Measurements from ENCODE around the gene PLXNB2. TPM values are rescaled to one million over a fixed set of nuclear protein-coding genes. Genes with fewer than 3 reads are reported as not detected.

PLXNB2 gene
- total RNA-seq, 1 experiment from 2014 or later, result 227 TPM

DNA sequence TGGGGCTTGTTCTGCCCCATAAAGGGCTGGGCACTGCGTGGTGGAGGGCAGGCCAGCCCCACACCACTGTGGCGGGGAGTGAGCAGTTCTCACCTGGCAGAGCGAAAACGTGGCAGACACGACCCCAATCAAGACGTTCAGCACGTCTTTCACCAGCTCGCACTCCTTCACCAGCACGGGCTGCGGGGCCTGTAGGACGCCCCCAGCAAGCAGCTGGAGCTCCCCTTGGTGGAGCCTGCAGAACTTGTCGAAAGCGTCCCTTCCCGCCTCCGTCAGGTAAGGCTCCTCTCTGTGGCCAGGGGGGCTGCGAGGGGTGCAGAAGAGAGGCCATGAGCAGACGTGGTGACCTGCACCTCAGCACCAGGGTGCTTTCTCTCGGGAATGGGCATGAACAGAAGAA, 74.2 kb downstream of the PLXNB2 start:
- no peaks in the 10 kb centered on the region for H3K36me3 ChIP-seq (ENCODE audit: control insufficient read depth, insufficient read depth, low read length)
- POLR2A ChIA-PET, result no interaction called here
- TF ChIP-seq, protein P1, sequence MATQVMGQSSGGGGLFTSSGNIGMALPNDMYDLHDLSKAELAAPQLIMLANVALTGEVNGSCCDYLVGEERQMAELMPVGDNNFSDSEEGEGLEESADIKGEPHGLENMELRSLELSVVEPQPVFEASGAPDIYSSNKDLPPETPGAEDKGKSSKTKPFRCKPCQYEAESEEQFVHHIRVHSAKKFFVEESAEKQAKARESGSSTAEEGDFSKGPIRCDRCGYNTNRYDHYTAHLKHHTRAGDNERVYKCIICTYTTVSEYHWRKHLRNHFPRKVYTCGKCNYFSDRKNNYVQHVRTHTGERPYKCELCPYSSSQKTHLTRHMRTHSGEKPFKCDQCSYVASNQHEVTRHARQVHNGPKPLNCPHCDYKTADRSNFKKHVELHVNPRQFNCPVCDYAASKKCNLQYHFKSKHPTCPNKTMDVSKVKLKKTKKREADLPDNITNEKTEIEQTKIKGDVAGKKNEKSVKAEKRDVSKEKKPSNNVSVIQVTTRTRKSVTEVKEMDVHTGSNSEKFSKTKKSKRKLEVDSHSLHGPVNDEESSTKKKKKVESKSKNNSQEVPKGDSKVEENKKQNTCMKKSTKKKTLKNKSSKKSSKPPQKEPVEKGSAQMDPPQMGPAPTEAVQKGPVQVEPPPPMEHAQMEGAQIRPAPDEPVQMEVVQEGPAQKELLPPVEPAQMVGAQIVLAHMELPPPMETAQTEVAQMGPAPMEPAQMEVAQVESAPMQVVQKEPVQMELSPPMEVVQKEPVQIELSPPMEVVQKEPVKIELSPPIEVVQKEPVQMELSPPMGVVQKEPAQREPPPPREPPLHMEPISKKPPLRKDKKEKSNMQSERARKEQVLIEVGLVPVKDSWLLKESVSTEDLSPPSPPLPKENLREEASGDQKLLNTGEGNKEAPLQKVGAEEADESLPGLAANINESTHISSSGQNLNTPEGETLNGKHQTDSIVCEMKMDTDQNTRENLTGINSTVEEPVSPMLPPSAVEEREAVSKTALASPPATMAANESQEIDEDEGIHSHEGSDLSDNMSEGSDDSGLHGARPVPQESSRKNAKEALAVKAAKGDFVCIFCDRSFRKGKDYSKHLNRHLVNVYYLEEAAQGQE (IDR thresholded peaks at IDR 0.05; ENCODE audit: insufficient read depth in 1 of 2, low read depth in 2 of 2, low read length in 1 of 2), result no peak
- TF ChIP-seq POLR2AphosphoS5 (IDR thresholded peaks at IDR 0.05; ENCODE audit: low read depth, low read length) (no peak), SIN3A (IDR thresholded peaks at IDR 0.05; ENCODE audit: borderline replicate concordance, insufficient read depth, low read depth, low read length) (no peak), TCF7L2 (IDR thresholded peaks at IDR 0.05; ENCODE audit: low read depth, low read length) (no peak)
- TF ChIP-seq, protein P2, sequence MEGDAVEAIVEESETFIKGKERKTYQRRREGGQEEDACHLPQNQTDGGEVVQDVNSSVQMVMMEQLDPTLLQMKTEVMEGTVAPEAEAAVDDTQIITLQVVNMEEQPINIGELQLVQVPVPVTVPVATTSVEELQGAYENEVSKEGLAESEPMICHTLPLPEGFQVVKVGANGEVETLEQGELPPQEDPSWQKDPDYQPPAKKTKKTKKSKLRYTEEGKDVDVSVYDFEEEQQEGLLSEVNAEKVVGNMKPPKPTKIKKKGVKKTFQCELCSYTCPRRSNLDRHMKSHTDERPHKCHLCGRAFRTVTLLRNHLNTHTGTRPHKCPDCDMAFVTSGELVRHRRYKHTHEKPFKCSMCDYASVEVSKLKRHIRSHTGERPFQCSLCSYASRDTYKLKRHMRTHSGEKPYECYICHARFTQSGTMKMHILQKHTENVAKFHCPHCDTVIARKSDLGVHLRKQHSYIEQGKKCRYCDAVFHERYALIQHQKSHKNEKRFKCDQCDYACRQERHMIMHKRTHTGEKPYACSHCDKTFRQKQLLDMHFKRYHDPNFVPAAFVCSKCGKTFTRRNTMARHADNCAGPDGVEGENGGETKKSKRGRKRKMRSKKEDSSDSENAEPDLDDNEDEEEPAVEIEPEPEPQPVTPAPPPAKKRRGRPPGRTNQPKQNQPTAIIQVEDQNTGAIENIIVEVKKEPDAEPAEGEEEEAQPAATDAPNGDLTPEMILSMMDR (IDR thresholded peaks at IDR 0.05), result no peak
- BruUV-seq (replicated peaks), result no TSS peak
- no peaks in the 10 kb centered on the region for H3K27me3 ChIP-seq (ENCODE audit: control insufficient read depth, insufficient read depth, low read length)
- DNase-seq (ENCODE audit: low read depth, low spot score), result no peak
- H3K27ac ChIP-seq (ENCODE audit: low read length), result no peak overlapping the region
- in situ Hi-C loops (cut with HindIII; ENCODE audit: low pct_unique_long_range_greater_than_20kb, low sequenced_read_pairs), result no loop called here
- CTCF ChIA-PET, result no interaction called here
- intact Hi-C loops (cut with micrococcal nuclease; ENCODE audit: unreplicated experiment), result no loop called here
- no peak overlapping the region for H3K4me3 ChIP-seq (ENCODE audit: low read depth in 2 of 2, low read length in 2 of 2)
- no peaks in the 10 kb centered on the region for H3K9me3 ChIP-seq (ENCODE audit: control insufficient read depth, insufficient read depth, low read depth, low read length)
- ATAC-seq, result no peak
- H3K4me1 ChIP-seq (ENCODE audit: control insufficient read depth, insufficient read depth, low read length), result no peaks in the 10 kb centered on the region

DNA sequence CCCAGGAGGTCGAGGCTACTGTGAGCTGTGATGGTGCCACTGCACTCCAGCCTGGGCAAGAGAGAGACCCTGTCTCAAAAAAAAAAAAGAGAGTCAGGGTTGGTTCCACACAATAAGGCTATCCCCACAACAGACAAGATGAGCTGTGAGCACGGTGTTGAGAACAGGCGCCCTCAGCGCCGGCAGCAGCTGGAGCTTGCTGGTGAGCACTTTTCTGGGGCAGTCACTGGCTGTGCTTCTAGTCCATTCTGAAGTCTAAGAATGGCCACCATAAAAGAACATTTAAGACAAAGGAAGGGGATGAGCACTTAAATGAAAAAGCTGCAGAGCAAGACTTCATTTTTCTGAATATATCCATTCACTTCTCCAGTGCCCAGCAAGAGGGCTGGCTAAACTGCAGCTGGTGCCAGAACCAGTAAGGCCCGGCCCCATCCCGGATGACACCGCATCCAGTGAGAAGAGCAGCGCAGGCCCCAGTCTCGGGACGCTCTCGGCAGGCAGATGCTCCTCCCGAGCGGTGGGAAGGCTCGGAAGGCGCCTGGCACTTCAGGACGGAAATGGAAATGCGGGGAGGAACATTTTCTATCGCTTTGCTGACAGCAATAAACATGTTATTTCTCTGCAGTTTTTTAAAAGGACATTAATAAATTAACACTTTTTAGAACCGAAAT, 74.8 kb downstream of the PLXNB2 start:
- ATAC-seq, result no peak
- H3K9me3 ChIP-seq (ENCODE audit: control insufficient read depth, insufficient read depth, low read depth, low read length), result no peaks in the 10 kb centered on the region
- in situ Hi-C loops (cut with HindIII; ENCODE audit: low pct_unique_long_range_greater_than_20kb, low sequenced_read_pairs) (no loop called here), intact Hi-C loops (cut with micrococcal nuclease; ENCODE audit: unreplicated experiment) (no loop called here)
- H3K36me3 ChIP-seq (ENCODE audit: control insufficient read depth, insufficient read depth, low read length), result no peaks in the 10 kb centered on the region
- POLR2A ChIA-PET, result no interaction called here
- no TSS peak for BruUV-seq (replicated peaks)
- TF ChIP-seq, protein P2 (IDR thresholded peaks at IDR 0.05), result no peak
- no peak for TF ChIP-seq TCF7L2 (IDR thresholded peaks at IDR 0.05; ENCODE audit: low read depth, low read length)
- no peak for TF ChIP-seq SIN3A (IDR thresholded peaks at IDR 0.05; ENCODE audit: borderline replicate concordance, insufficient read depth, low read depth, low read length)
- TF ChIP-seq, protein P1 (IDR thresholded peaks at IDR 0.05; ENCODE audit: insufficient read depth in 1 of 2, low read depth in 2 of 2, low read length in 1 of 2), result no peak
- no peak for TF ChIP-seq POLR2AphosphoS5 (IDR thresholded peaks at IDR 0.05; ENCODE audit: low read depth, low read length)
- no peaks in the 10 kb centered on the region for H3K27me3 ChIP-seq (ENCODE audit: control insufficient read depth, insufficient read depth, low read length)
- no peaks in the 10 kb centered on the region for H3K4me1 ChIP-seq (ENCODE audit: control insufficient read depth, insufficient read depth, low read length)
- H3K4me3 ChIP-seq (ENCODE audit: low read depth in 2 of 2, low read length in 2 of 2), result no peak overlapping the region
- no peak for DNase-seq (ENCODE audit: low read depth, low spot score)
- no peak overlapping the region for H3K27ac ChIP-seq (ENCODE audit: low read length)
- CTCF ChIA-PET, result interaction anchor here (0.6 kb wide), 1 partner anchor 122 kb away, joined by 4 read pairs; no protein-coding TSS in a partner anchor

All from Panc1 (cell line).